Measurements from ENCODE around the gene HBB. TPM values are rescaled to one million over a fixed set of nuclear protein-coding genes. Genes with fewer than 3 reads are reported as not detected.

The HBB gene
- total and polyA plus RNA-seq, 2 of the 4 experiments (the other 2 are of a cell fraction): 0.24 TPM; not detected in 1

- H3K4ac ChIP-seq (ENCODE audit: low read depth, low read length): no peak overlapping the region
- BruUV-seq (replicated peaks): no TSS peak
- no peaks in the 10 kb centered on the region for H3K36me3 ChIP-seq (ENCODE audit: control insufficient read depth, insufficient read depth, low read length)
- H4K8ac ChIP-seq (ENCODE audit: low read depth in 2 of 2, low read length in 2 of 2): no peak overlapping the region
- no peak for TF ChIP-seq POLR2A (IDR thresholded peaks at IDR 0.05; ENCODE audit: low read depth, low read length)
- TF ChIP-seq ELK1 (IDR thresholded peaks at IDR 0.05; ENCODE audit: borderline replicate concordance, low read depth, low read length): no peak
- no peak for TF ChIP-seq MAZ (IDR thresholded peaks at IDR 0.05; ENCODE audit: borderline replicate concordance, low read depth, low read length)
- peak; percentile 50; the same call in 1 of the 2 replicates for TF ChIP-seq CEBPB (IDR thresholded peaks at IDR 0.05; ENCODE audit: low read depth, low read length)
- no peak for TF ChIP-seq USF2 (IDR thresholded peaks at IDR 0.05; ENCODE audit: low read depth, low read length)
- TF ChIP-seq RCOR1 (IDR thresholded peaks at IDR 0.05; ENCODE audit: insufficient replicate concordance, low read length): no peak
- no peak overlapping the region for H2BK20ac ChIP-seq (ENCODE audit: low read depth, low read length)
- no peak overlapping the region for H3K23ac ChIP-seq (ENCODE audit: low read depth, low read length)
- H4K91ac ChIP-seq (ENCODE audit: insufficient read depth, low read depth, low read length): no peak overlapping the region
- ATAC-seq (ENCODE audit: low read depth): peak; percentile 84
- H3K4me1 ChIP-seq (ENCODE audit: control insufficient read depth, insufficient read depth, low read length): peaks cover 2% of the 10 kb centered on the region; the same call in 1 of the 2 replicates
- H2BK15ac ChIP-seq (ENCODE audit: low read depth, low read length): no peak overlapping the region
- H3K14ac ChIP-seq (replicated peaks; ENCODE audit: low read depth, low read length): no peak overlapping the region
- no peak overlapping the region for H2AFZ ChIP-seq (replicated peaks; ENCODE audit: low read length, poor library complexity)
- no peak overlapping the region for H3K27ac ChIP-seq (ENCODE audit: insufficient read depth, low read length)
- H3K9me1 ChIP-seq (ENCODE audit: insufficient read depth, low read length): no peaks in the 10 kb centered on the region
- no peak overlapping the region for H3K4me2 ChIP-seq (ENCODE audit: low read depth, low read length)
- no peak overlapping the region; the same call in 1 of the 2 replicates for H3K18ac ChIP-seq (ENCODE audit: low read depth, low read length)
- CTCF ChIA-PET: interaction anchor here (0.6 kb wide), 1 partner anchor 81 kb away, joined by 4 read pairs; no protein-coding TSS in a partner anchor
- WGBS, 2 experiments (ENCODE audit: extremely low coverage in 2 of 2, insufficient read length in 1 of 2): no CpG with 5 or more reads among the region's 3 CpGs
- POLR2A ChIA-PET (ENCODE audit: unreplicated experiment): no interaction called here
- intact Hi-C loops (cut with micrococcal nuclease) (no loop called here), in situ Hi-C loops (cut with MboI; ENCODE audit: low sequenced_read_pairs) (no loop called here), dilution Hi-C loops (cut with HindIII; ENCODE audit: low sequenced_read_pairs, unreplicated experiment) (no loop called here)
- no peak overlapping the region for H3K56ac ChIP-seq (ENCODE audit: extremely low read depth, insufficient read depth, low read length)
- DNase-seq: peak; percentile 75
- no peaks in the 10 kb centered on the region for H4K20me1 ChIP-seq (ENCODE audit: insufficient read depth, low read length)
- H2AK5ac ChIP-seq (ENCODE audit: low read depth, low read length): no peak overlapping the region
- no peak overlapping the region for H3K9ac ChIP-seq (ENCODE audit: low read depth, low read length)
- no peak overlapping the region for H3K4me3 ChIP-seq (ENCODE audit: insufficient read depth, low read depth, low read length)
- no peaks in the 10 kb centered on the region for H3K79me1 ChIP-seq (ENCODE audit: low read depth in 1 of 2, low read length in 2 of 2)
- peak overlapping the region; percentile 56 for H2BK5ac ChIP-seq (ENCODE audit: low read depth, low read length, poor library complexity, severe bottlenecking)
- no peaks in the 10 kb centered on the region for H3K27me3 ChIP-seq (ENCODE audit: control insufficient read depth, insufficient read depth, low read length)
- no peak overlapping the region for H2BK120ac ChIP-seq (ENCODE audit: low read depth, low read length)
- no peaks in the 10 kb centered on the region for H3K9me3 ChIP-seq (ENCODE audit: control insufficient read depth, insufficient read depth, low read length)
- no peak overlapping the region for H2AK9ac ChIP-seq (replicated peaks; ENCODE audit: low read depth, low read length, poor library complexity)
- no peak overlapping the region for H4K5ac ChIP-seq (ENCODE audit: low read depth, low read length)
Measured at GRCh38 chr11:5197536-5197935, 29.3 kb downstream of the HBB start.
